A673 (cell line): ENCODE measurements around the gene HSD11B1. TPM values are rescaled to one million over a fixed set of nuclear protein-coding genes. Genes with fewer than 3 reads are reported as not detected.

Experiments used
- BruUV-seq: library from RNA; stranded (reverse); fragments of 400-500 nt; replicated peaks from 2 replicates; lab custom pipeline; 2021; lab: Mats Ljungman, UMichigan
- CTCF ChIA-PET: fragments of 300-600 bp; sonication (Branson Sonifier 250); formaldehyde crosslinking; loops from one replicate; lab custom pipeline; 2022; ENCODE audit warnings: antibody characterized with exemption; lab: Charles Lee
- POLR2A ChIA-PET: fragments of 300-600 bp; sonication (Branson Sonifier 250); formaldehyde crosslinking; loops from one replicate; lab custom pipeline; 2022; ENCODE audit warnings: antibody characterized with exemption; ENCODE audit not compliant: low non-redundant PET; lab: Charles Lee
- DNase-seq: peaks from one replicate; pipeline ENCODE4 v3.0.0-alpha.2; 2015; ENCODE audit warnings: low spot score
- H3K27ac ChIP-seq: fragments of 200-600 bp; sonication (generic); 2 replicates; pipeline ENCODE4 v1.5.1; 2016; ENCODE audit warnings: mixed run types, low read depth, mild to moderate bottlenecking, mixed read lengths, antibody characterized with exemption, low read length; ENCODE audit not compliant: poor library complexity, severe bottlenecking
- H3K27me3 ChIP-seq: fragments of 200-600 bp; sonication (generic); replicated peaks from 2 replicates; pipeline ENCODE4 v1.6.1; 2017; ENCODE audit warnings: mixed run types, low read depth, mild to moderate bottlenecking, mixed read lengths, antibody characterized with exemption, low read length; ENCODE audit not compliant: insufficient read depth, poor library complexity
- H3K36me3 ChIP-seq: fragments of 200-600 bp; sonication (generic); 2 replicates; pipeline ENCODE4 v1.6.1; 2016; ENCODE audit warnings: mixed run types, mild to moderate bottlenecking, mixed read lengths, antibody characterized with exemption, low read length; ENCODE audit not compliant: insufficient read depth, poor library complexity, severe bottlenecking
- H3K4me1 ChIP-seq: fragments of 200-600 bp; sonication (generic); 2 replicates; pipeline ENCODE4 v1.6.1; 2017; ENCODE audit warnings: mixed run types, mild to moderate bottlenecking, mixed read lengths, antibody characterized with exemption, low read length; ENCODE audit not compliant: insufficient read depth, poor library complexity, severe bottlenecking
- H3K4me3 ChIP-seq: fragments of 200-600 bp; sonication (generic); 2 replicates; pipeline ENCODE4 v1.5.1; 2016; ENCODE audit warnings: low read depth, mixed run types, mild to moderate bottlenecking, mixed read lengths, low read length; ENCODE audit not compliant: poor library complexity, severe bottlenecking
- H3K9me3 ChIP-seq: fragments of 200-600 bp; sonication (generic); 2 replicates; pipeline ENCODE4 v1.6.1; 2016; ENCODE audit warnings: mixed run types, low read depth, mild to moderate bottlenecking, mixed read lengths, antibody characterized with exemption, low read length; ENCODE audit not compliant: poor library complexity, severe bottlenecking
- EZH2 ChIP-seq: fragments of 200-600 bp; sonication (generic); IDR thresholded peaks from 2 replicates; pipeline ENCODE4 v1.6.1; 2017; ENCODE audit warnings: borderline replicate concordance, low read depth, mild to moderate bottlenecking, mixed read lengths, antibody characterized with exemption, low read length; ENCODE audit not compliant: poor library complexity, severe bottlenecking
- intact Hi-C: fragments of 100-400 bp; cut with micrococcal nuclease; formaldehyde crosslinking; loops from one replicate; pipeline ENCODE4 v1.10.0; 2022; ENCODE audit not compliant: unreplicated experiment
- total RNA-seq: library from RNA; stranded (reverse); gene quantifications from 2 replicates; pipeline ENCODE4 v1.2.3, GENCODE V29; 2021
- TF ChIP-seq, protein P1 (sequence below): fragments of 300-800, 200-600 bp; sonication (generic); conservative IDR thresholded peaks from 2 replicates; pipeline ENCODE4 v1.5.1; 2017; ENCODE audit warnings: low read depth, mild to moderate bottlenecking, antibody characterized with exemption, low read length, moderate library complexity, mixed read lengths

Gene HSD11B1
- total RNA-seq, 1 experiment from 2014 or later, result not detected

DNA sequence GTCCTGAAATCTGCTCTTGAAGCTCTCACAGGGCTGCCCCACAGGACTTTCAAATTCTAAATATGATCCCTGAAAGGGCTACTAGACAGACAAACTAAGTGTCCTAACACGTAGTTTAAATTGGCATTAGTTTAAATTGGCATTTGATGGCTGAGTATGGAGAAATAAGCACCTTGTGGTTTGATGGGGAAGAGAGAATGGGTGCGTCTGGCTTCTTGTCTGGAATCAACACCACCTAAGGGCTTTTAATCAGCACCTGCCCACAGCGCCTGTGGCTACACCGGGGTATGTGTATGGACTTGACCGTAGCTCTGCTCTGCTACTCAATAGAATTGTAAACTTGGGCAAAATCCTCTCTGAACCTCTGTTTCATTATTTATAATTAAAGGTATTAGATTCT, 46.7 kb upstream of the HSD11B1 start:
- H3K4me3 ChIP-seq, result no peak overlapping the region
- H3K36me3 ChIP-seq, result no peaks in the 10 kb centered on the region
- no peaks in the 10 kb centered on the region for H3K9me3 ChIP-seq
- DNase-seq, result no peak
- BruUV-seq, result no TSS peak
- TF ChIP-seq, protein P1, sequence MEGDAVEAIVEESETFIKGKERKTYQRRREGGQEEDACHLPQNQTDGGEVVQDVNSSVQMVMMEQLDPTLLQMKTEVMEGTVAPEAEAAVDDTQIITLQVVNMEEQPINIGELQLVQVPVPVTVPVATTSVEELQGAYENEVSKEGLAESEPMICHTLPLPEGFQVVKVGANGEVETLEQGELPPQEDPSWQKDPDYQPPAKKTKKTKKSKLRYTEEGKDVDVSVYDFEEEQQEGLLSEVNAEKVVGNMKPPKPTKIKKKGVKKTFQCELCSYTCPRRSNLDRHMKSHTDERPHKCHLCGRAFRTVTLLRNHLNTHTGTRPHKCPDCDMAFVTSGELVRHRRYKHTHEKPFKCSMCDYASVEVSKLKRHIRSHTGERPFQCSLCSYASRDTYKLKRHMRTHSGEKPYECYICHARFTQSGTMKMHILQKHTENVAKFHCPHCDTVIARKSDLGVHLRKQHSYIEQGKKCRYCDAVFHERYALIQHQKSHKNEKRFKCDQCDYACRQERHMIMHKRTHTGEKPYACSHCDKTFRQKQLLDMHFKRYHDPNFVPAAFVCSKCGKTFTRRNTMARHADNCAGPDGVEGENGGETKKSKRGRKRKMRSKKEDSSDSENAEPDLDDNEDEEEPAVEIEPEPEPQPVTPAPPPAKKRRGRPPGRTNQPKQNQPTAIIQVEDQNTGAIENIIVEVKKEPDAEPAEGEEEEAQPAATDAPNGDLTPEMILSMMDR, result no peak
- no peak for TF ChIP-seq EZH2
- CTCF ChIA-PET, result no interaction called here
- peaks cover 48% of the 10 kb centered on the region for H3K4me1 ChIP-seq
- no peaks in the 10 kb centered on the region for H3K27me3 ChIP-seq
- intact Hi-C loops, result no loop called here
- POLR2A ChIA-PET, result no interaction called here
- no peak overlapping the region for H3K27ac ChIP-seq

DNA sequence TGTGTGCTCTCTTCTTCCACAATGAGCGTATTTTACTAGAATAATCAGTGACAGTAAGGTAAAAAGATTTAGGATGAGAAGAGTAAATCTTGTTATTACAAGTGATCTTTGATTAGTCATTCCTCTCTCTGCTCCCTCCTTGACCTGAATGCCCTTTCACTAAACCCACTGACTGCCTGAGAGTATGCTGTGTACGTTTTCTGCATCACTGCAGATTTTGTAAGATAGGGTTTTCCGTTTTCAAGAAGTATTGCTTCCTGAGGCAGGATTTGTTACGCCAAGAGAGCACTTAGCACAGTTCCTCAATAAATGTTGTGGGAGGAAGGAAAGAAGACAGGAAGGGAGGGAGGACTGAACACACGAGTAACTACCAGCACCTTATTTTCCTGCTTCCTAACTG, 44.7 kb upstream of the HSD11B1 start:
- TF ChIP-seq, protein P1, result no peak
- Histone ChIP-seq H3K27me3 (no peaks in the 10 kb centered on the region), H3K4me1 (peaks cover 39% of the 10 kb centered on the region), H3K4me3 (no peak overlapping the region), H3K36me3 (no peaks in the 10 kb centered on the region), H3K9me3 (no peaks in the 10 kb centered on the region), H3K27ac (peak overlapping the region; percentile 78)
- DNase-seq, result peak; percentile 89
- no TSS peak for BruUV-seq
- intact Hi-C loops, result no loop called here
- ChIA-PET CTCF (no interaction called here), POLR2A (no interaction called here)

DNA sequence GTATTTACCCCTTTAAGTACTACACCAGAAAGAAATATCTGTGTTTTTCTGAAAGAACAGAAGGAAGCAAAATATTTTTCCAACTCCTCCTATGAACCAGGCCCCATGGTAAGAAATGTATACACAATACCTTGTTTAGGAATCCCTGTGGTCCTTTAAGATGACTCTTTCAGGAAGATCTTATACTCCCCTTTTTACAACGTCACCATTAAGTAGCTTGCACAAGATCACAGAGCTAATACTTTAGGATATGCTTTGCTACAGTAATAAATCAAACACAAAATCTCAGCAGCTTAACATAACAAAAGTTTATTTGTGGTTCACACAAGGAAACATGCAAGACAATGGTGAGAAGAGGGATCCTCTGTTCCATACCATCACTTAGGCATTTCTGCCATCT, 43.6 kb upstream of the HSD11B1 start:
- peak; percentile 24 for DNase-seq
- BruUV-seq, result no TSS peak
- H3K27ac ChIP-seq, result peak overlapping the region; percentile 78
- H3K4me3 ChIP-seq, result no peak overlapping the region
- peaks cover 39% of the 10 kb centered on the region for H3K4me1 ChIP-seq
- POLR2A ChIA-PET, result no interaction called here
- no peaks in the 10 kb centered on the region for H3K36me3 ChIP-seq
- no peaks in the 10 kb centered on the region for H3K9me3 ChIP-seq
- no peaks in the 10 kb centered on the region for H3K27me3 ChIP-seq
- intact Hi-C loops, result no loop called here
- CTCF ChIA-PET, result no interaction called here
- TF ChIP-seq, protein P1, result no peak
- no peak for TF ChIP-seq EZH2
